Measurements from ENCODE around the gene MEGF10.

MEGF10 gene

GRCh38 chr5:127303404-127303803 is 12.8 kb downstream of the MEGF10 start:
- no peak overlapping the region for H2AFZ ChIP-seq (ENCODE audit: low read depth, low read length)
- no peak overlapping the region for H2BK12ac ChIP-seq (ENCODE audit: low read length in 2 of 2)
- H3K4me2 ChIP-seq (ENCODE audit: low read length, poor library complexity, severe bottlenecking), result no peak overlapping the region
- H2BK120ac ChIP-seq (ENCODE audit: low read depth, low read length), result no peak overlapping the region
- no peak overlapping the region for H3K14ac ChIP-seq (ENCODE audit: low read length in 2 of 2)
- H3K79me1 ChIP-seq (replicated peaks; ENCODE audit: low read length, poor library complexity, severe bottlenecking), result no peaks in the 10 kb centered on the region
- H4K91ac ChIP-seq (ENCODE audit: low read length), result no peak overlapping the region
- H3K9me3 ChIP-seq (ENCODE audit: control insufficient read depth, low read length), result no peaks in the 10 kb centered on the region
- H3K4ac ChIP-seq (ENCODE audit: low read depth in 1 of 2, low read length in 2 of 2), result no peak overlapping the region
- no peaks in the 10 kb centered on the region for H3K36me3 ChIP-seq (ENCODE audit: control insufficient read depth in 1 of 2, insufficient read depth in 2 of 2, low read depth in 1 of 2, low read length in 2 of 2)
- no peak overlapping the region for H2BK15ac ChIP-seq (ENCODE audit: low read depth, poor library complexity, severe bottlenecking)
- no peak overlapping the region for H3K23ac ChIP-seq (ENCODE audit: low read length in 2 of 2)
- H3K18ac ChIP-seq (ENCODE audit: low read depth in 1 of 2, low read length in 2 of 2), result no peak overlapping the region
- H2BK5ac ChIP-seq (ENCODE audit: low read depth, low read length, poor library complexity, severe bottlenecking), result no peak overlapping the region
- H2AK5ac ChIP-seq (ENCODE audit: low read length, severe bottlenecking), result no peak overlapping the region
- no peak overlapping the region for H4K8ac ChIP-seq (ENCODE audit: low read length)
- no peak overlapping the region for H3K9ac ChIP-seq (ENCODE audit: low read length)
- no peak overlapping the region for H3K4me3 ChIP-seq (ENCODE audit: insufficient read depth in 1 of 2, low read depth in 1 of 2, low read length in 2 of 2)
- WGBS, result 100% methylated on average over 1 of the region's 1 CpG
- DNase-seq, result no peak
- no peak overlapping the region for H3K27ac ChIP-seq (ENCODE audit: low read length, poor library complexity, severe bottlenecking)
- peaks cover 5% of the 10 kb centered on the region for H3K4me1 ChIP-seq (ENCODE audit: control insufficient read depth, insufficient read depth, low read depth, low read length)
- H3K27me3 ChIP-seq (ENCODE audit: control insufficient read depth in 1 of 2, insufficient read depth in 1 of 2, low read length in 2 of 2), result no peaks in the 10 kb centered on the region

GRCh38 chr5:127305493-127305892 is 14.9 kb downstream of the MEGF10 start:
- Histone ChIP-seq H2AK5ac (ENCODE audit: low read length, severe bottlenecking) (no peak overlapping the region), H3K4ac (ENCODE audit: low read depth in 1 of 2, low read length in 2 of 2) (no peak overlapping the region), H3K9me3 (ENCODE audit: control insufficient read depth, low read length) (no peaks in the 10 kb centered on the region), H2AFZ (ENCODE audit: low read depth, low read length) (no peak overlapping the region), H2BK12ac (ENCODE audit: low read length in 2 of 2) (no peak overlapping the region), H3K4me3 (ENCODE audit: insufficient read depth in 1 of 2, low read depth in 1 of 2, low read length in 2 of 2) (no peak overlapping the region), H3K36me3 (ENCODE audit: control insufficient read depth in 1 of 2, insufficient read depth in 2 of 2, low read depth in 1 of 2, low read length in 2 of 2) (no peaks in the 10 kb centered on the region), H3K9ac (ENCODE audit: low read length) (no peak overlapping the region), H3K23ac (ENCODE audit: low read length in 2 of 2) (no peak overlapping the region), H4K8ac (ENCODE audit: low read length) (no peak overlapping the region), H3K4me1 (ENCODE audit: control insufficient read depth, insufficient read depth, low read depth, low read length) (peaks cover 5% of the 10 kb centered on the region), H3K27ac (ENCODE audit: low read length, poor library complexity, severe bottlenecking) (no peak overlapping the region), H3K18ac (ENCODE audit: low read depth in 1 of 2, low read length in 2 of 2) (no peak overlapping the region), H2BK5ac (ENCODE audit: low read depth, low read length, poor library complexity, severe bottlenecking) (no peak overlapping the region), H3K14ac (ENCODE audit: low read length in 2 of 2) (no peak overlapping the region), H4K91ac (ENCODE audit: low read length) (no peak overlapping the region), H3K79me1 (replicated peaks; ENCODE audit: low read length, poor library complexity, severe bottlenecking) (no peaks in the 10 kb centered on the region), H3K4me2 (ENCODE audit: low read length, poor library complexity, severe bottlenecking) (no peak overlapping the region), H3K27me3 (ENCODE audit: control insufficient read depth in 1 of 2, insufficient read depth in 1 of 2, low read length in 2 of 2) (no peaks in the 10 kb centered on the region), H2BK15ac (ENCODE audit: low read depth, poor library complexity, severe bottlenecking) (no peak overlapping the region), H2BK120ac (ENCODE audit: low read depth, low read length) (no peak overlapping the region)
- 0% methylated on average over 1 of the region's 2 CpGs for WGBS
- DNase-seq, result no peak

- Histone ChIP-seq H3K18ac (ENCODE audit: low read depth in 1 of 2, low read length in 2 of 2) (no peak overlapping the region), H4K91ac (ENCODE audit: low read length) (no peak overlapping the region), H3K14ac (ENCODE audit: low read length in 2 of 2) (no peak overlapping the region), H2AFZ (ENCODE audit: low read depth, low read length) (no peak overlapping the region), H3K36me3 (ENCODE audit: control insufficient read depth in 1 of 2, insufficient read depth in 2 of 2, low read depth in 1 of 2, low read length in 2 of 2) (no peaks in the 10 kb centered on the region), H4K8ac (ENCODE audit: low read length) (no peak overlapping the region), H2BK12ac (ENCODE audit: low read length in 2 of 2) (no peak overlapping the region), H2BK15ac (ENCODE audit: low read depth, poor library complexity, severe bottlenecking) (no peak overlapping the region), H2AK5ac (ENCODE audit: low read length, severe bottlenecking) (no peak overlapping the region), H3K9ac (ENCODE audit: low read length) (no peak overlapping the region), H3K27ac (ENCODE audit: low read length, poor library complexity, severe bottlenecking) (no peak overlapping the region), H3K27me3 (ENCODE audit: control insufficient read depth in 1 of 2, insufficient read depth in 1 of 2, low read length in 2 of 2) (no peaks in the 10 kb centered on the region), H3K79me1 (replicated peaks; ENCODE audit: low read length, poor library complexity, severe bottlenecking) (no peaks in the 10 kb centered on the region), H2BK5ac (ENCODE audit: low read depth, low read length, poor library complexity, severe bottlenecking) (no peak overlapping the region), H3K4me1 (ENCODE audit: control insufficient read depth, insufficient read depth, low read depth, low read length) (peaks cover 5% of the 10 kb centered on the region), H3K4ac (ENCODE audit: low read depth in 1 of 2, low read length in 2 of 2) (no peak overlapping the region), H3K4me3 (ENCODE audit: insufficient read depth in 1 of 2, low read depth in 1 of 2, low read length in 2 of 2) (no peak overlapping the region), H2BK120ac (ENCODE audit: low read depth, low read length) (no peak overlapping the region), H3K23ac (ENCODE audit: low read length in 2 of 2) (no peak overlapping the region), H3K9me3 (ENCODE audit: control insufficient read depth, low read length) (no peaks in the 10 kb centered on the region), H3K4me2 (ENCODE audit: low read length, poor library complexity, severe bottlenecking) (no peak overlapping the region)
- no peak for DNase-seq
- 96% methylated on average over 3 of the region's 3 CpGs for WGBS
Observed at GRCh38 chr5:127306036-127306435, 15.4 kb downstream of the MEGF10 start.

- no peak overlapping the region for H4K8ac ChIP-seq (ENCODE audit: low read length)
- H3K27me3 ChIP-seq (ENCODE audit: control insufficient read depth in 1 of 2, insufficient read depth in 1 of 2, low read length in 2 of 2), result no peaks in the 10 kb centered on the region
- no peaks in the 10 kb centered on the region for H3K79me1 ChIP-seq (replicated peaks; ENCODE audit: low read length, poor library complexity, severe bottlenecking)
- peak overlapping the region; percentile 94 for H2AK5ac ChIP-seq (ENCODE audit: low read length, severe bottlenecking)
- 86% methylated on average over 8 of the region's 8 CpGs for WGBS
- no peak overlapping the region for H2BK120ac ChIP-seq (ENCODE audit: low read depth, low read length)
- no peak overlapping the region for H2BK12ac ChIP-seq (ENCODE audit: low read length in 2 of 2)
- no peak overlapping the region for H3K18ac ChIP-seq (ENCODE audit: low read depth in 1 of 2, low read length in 2 of 2)
- peak overlapping the region; percentile 14 for H3K27ac ChIP-seq (ENCODE audit: low read length, poor library complexity, severe bottlenecking)
- H2BK15ac ChIP-seq (ENCODE audit: low read depth, poor library complexity, severe bottlenecking), result no peak overlapping the region
- H2AFZ ChIP-seq (ENCODE audit: low read depth, low read length), result no peak overlapping the region
- H3K14ac ChIP-seq (ENCODE audit: low read length in 2 of 2), result peak overlapping the region in 1 of 2 experiments; percentile 79
- peak overlapping the region; percentile 50 for H4K91ac ChIP-seq (ENCODE audit: low read length)
- H3K9ac ChIP-seq (ENCODE audit: low read length), result no peak overlapping the region
- no peak overlapping the region for H3K4me2 ChIP-seq (ENCODE audit: low read length, poor library complexity, severe bottlenecking)
- H3K9me3 ChIP-seq (ENCODE audit: control insufficient read depth, low read length), result no peaks in the 10 kb centered on the region
- H3K4ac ChIP-seq (ENCODE audit: low read depth in 1 of 2, low read length in 2 of 2), result no peak overlapping the region
- H3K36me3 ChIP-seq (ENCODE audit: control insufficient read depth in 1 of 2, insufficient read depth in 2 of 2, low read depth in 1 of 2, low read length in 2 of 2), result no peaks in the 10 kb centered on the region
- no peak for DNase-seq
- H2BK5ac ChIP-seq (ENCODE audit: low read depth, low read length, poor library complexity, severe bottlenecking), result no peak overlapping the region
- peak overlapping the region in 1 of 2 experiments; percentile 94 for H3K23ac ChIP-seq (ENCODE audit: low read length in 2 of 2)
- peaks cover 5% of the 10 kb centered on the region for H3K4me1 ChIP-seq (ENCODE audit: control insufficient read depth, insufficient read depth, low read depth, low read length)
- no peak overlapping the region for H3K4me3 ChIP-seq (ENCODE audit: insufficient read depth in 1 of 2, low read depth in 1 of 2, low read length in 2 of 2)
Observed at GRCh38 chr5:127306647-127307046, 16.1 kb downstream of the MEGF10 start.
